ENCODE results near the gene RABL6.

DNA sequence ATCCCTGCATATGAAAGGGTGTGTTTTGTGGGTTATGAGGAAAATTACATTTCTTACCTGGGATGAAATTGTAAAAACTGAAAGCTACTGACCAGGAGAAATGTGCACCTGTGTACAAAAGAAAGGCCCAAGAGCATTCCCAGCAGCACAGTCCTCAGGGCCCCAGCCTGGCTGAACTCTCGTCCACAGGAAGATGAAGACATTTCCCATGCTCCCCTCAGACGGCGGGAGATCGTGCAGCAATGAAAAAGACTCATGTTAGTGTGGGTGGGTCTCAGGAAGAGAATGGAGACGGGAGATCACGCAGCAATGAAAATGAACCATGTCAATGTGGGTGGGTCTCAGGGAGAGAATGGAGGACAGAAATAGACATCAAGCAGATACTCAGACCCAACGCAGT lies 30.8 kb upstream of the RABL6 start:
- TF ChIP-seq, protein P1, sequence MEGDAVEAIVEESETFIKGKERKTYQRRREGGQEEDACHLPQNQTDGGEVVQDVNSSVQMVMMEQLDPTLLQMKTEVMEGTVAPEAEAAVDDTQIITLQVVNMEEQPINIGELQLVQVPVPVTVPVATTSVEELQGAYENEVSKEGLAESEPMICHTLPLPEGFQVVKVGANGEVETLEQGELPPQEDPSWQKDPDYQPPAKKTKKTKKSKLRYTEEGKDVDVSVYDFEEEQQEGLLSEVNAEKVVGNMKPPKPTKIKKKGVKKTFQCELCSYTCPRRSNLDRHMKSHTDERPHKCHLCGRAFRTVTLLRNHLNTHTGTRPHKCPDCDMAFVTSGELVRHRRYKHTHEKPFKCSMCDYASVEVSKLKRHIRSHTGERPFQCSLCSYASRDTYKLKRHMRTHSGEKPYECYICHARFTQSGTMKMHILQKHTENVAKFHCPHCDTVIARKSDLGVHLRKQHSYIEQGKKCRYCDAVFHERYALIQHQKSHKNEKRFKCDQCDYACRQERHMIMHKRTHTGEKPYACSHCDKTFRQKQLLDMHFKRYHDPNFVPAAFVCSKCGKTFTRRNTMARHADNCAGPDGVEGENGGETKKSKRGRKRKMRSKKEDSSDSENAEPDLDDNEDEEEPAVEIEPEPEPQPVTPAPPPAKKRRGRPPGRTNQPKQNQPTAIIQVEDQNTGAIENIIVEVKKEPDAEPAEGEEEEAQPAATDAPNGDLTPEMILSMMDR (IDR thresholded peaks at IDR 0.05) = no peak
- TF ChIP-seq EZH2 (IDR thresholded peaks at IDR 0.05) (no peak), EZH2phosphoT487 (IDR thresholded peaks at IDR 0.05) (no peak)

Data from neural progenitor cell (in vitro differentiated cells).